GM23338 (cell line): ENCODE measurements around the gene ATG7. TPM values are rescaled to one million over a fixed set of nuclear protein-coding genes. Genes with fewer than 3 reads are reported as not detected.

Source experiments
- ATAC-seq: fragments of 200-7000 bp; cut with Tn5 transposase; 3 replicates; pipeline ENCODE4 v1.9.1; 2020
- DNase-seq: peaks from one replicate; pipeline ENCODE4 v3.0.0-alpha.2; 2015; ENCODE audit warnings: low spot score
- H2AFZ ChIP-seq: fragments of 200-600 bp; sonication (generic); 2 replicates; pipeline ENCODE4 v1.8.0; 2016; ENCODE audit warnings: antibody characterized with exemption, mild to moderate bottlenecking, moderate library complexity
- H3F3A ChIP-seq: fragments of 200-600 bp; sonication (generic); replicated peaks from 2 replicates; pipeline ENCODE4 v1.8.0; 2017; ENCODE audit warnings: antibody characterized with exemption, mixed run types, low read depth
- H3K27ac ChIP-seq: fragments of 200-600 bp; sonication (generic); 2 replicates; pipeline ENCODE4 v1.6.1; 2016; ENCODE audit warnings: low read depth
- H3K27me3 ChIP-seq: fragments of 200-600 bp; sonication (generic); 2 replicates; pipeline ENCODE4 v1.8.0; 2016; ENCODE audit warnings: mild to moderate bottlenecking, mixed run types, moderate library complexity; ENCODE audit not compliant: insufficient read depth
- H3K36me3 ChIP-seq: fragments of 200-600 bp; sonication (generic); 2 replicates; pipeline ENCODE4 v1.8.0; 2016; ENCODE audit warnings: mild to moderate bottlenecking; ENCODE audit not compliant: insufficient read depth
- H3K4me1 ChIP-seq: fragments of 200-600 bp; sonication (generic); 2 replicates; pipeline ENCODE4 v1.8.0; 2016; ENCODE audit warnings: mild to moderate bottlenecking, moderate library complexity; ENCODE audit not compliant: insufficient read depth
- H3K4me2 ChIP-seq: fragments of 200-600 bp; sonication (generic); 2 replicates; pipeline ENCODE4 v1.7.1; 2017; ENCODE audit warnings: mixed run types
- H3K4me3 ChIP-seq: fragments of 200-600 bp; sonication (generic); 2 replicates; pipeline ENCODE4 v1.6.1; 2016; ENCODE audit warnings: mixed run types
- H3K79me2 ChIP-seq: fragments of 200-600 bp; sonication (generic); replicated peaks from 2 replicates; pipeline ENCODE4 v1.8.0; 2017; ENCODE audit warnings: mild to moderate bottlenecking; ENCODE audit not compliant: insufficient read depth
- H3K9me2 ChIP-seq: fragments of 200-600 bp; sonication (generic); 2 replicates; pipeline ENCODE4 v1.8.0; 2017; ENCODE audit not compliant: insufficient read depth
- H4K20me1 ChIP-seq: fragments of 200-600 bp; sonication (generic); replicated peaks from 2 replicates; pipeline ENCODE4 v1.8.0; 2017; ENCODE audit warnings: mild to moderate bottlenecking; ENCODE audit not compliant: insufficient read depth
- H3K27ac Mint-ChIP-seq: 2 replicates; pipeline ENCODE4 v1.8.0; 2020; ENCODE audit warnings: inconsistent platforms, mild to moderate bottlenecking, moderate library complexity, mixed read lengths
- H3K27me3 Mint-ChIP-seq: 3 replicates; pipeline ENCODE4 v1.8.0; 2022; ENCODE audit warnings: low read depth, mild to moderate bottlenecking, moderate library complexity, mixed read lengths, inconsistent platforms; ENCODE audit not compliant: insufficient read depth, poor library complexity
- H3K36me3 Mint-ChIP-seq: 3 replicates; pipeline ENCODE4 v1.8.0; 2021; ENCODE audit warnings: low read depth, mild to moderate bottlenecking, inconsistent platforms, moderate library complexity, mixed read lengths
- H3K4me1 Mint-ChIP-seq: 3 replicates; pipeline ENCODE4 v1.8.0; 2020; ENCODE audit warnings: mild to moderate bottlenecking, inconsistent platforms, mixed read lengths
- H3K4me3 Mint-ChIP-seq: 3 replicates; pipeline ENCODE4 v1.8.0; 2021; ENCODE audit warnings: moderate library complexity, mild to moderate bottlenecking, inconsistent platforms, mixed read lengths
- H3K9me3 Mint-ChIP-seq: 3 replicates; pipeline ENCODE4 v1.8.0; 2020; ENCODE audit warnings: moderate library complexity, mild to moderate bottlenecking, inconsistent platforms, mixed read lengths
- CREB1 ChIP-seq: fragments of 250-450 bp; sonication (Bioruptor Pico); IDR thresholded peaks from 2 replicates; pipeline ENCODE4 v1.5.0; 2020; ENCODE audit warnings: low read depth, mild to moderate bottlenecking, moderate library complexity
- ETS1 ChIP-seq: IDR thresholded peaks from 2 replicates; pipeline ENCODE4 v1.6.1; 2016; ENCODE audit warnings: antibody characterized with exemption
- EZH2 ChIP-seq: fragments of 200-600 bp; sonication (generic); IDR thresholded peaks from one replicate; pipeline ENCODE4 v1.8.0; 2017; ENCODE audit warnings: antibody characterized with exemption, mild to moderate bottlenecking, low read depth; ENCODE audit not compliant: unreplicated experiment
- POLR2AphosphoS5 ChIP-seq: IDR thresholded peaks from 2 replicates; pipeline ENCODE4 v1.6.1; 2016; ENCODE audit warnings: antibody characterized with exemption, low read depth
- REST ChIP-seq: IDR thresholded peaks from one replicate; pipeline ENCODE4 v1.6.1; 2018; ENCODE audit warnings: antibody characterized with exemption; ENCODE audit not compliant: unreplicated experiment
- STAT1 ChIP-seq: IDR thresholded peaks from one replicate; pipeline ENCODE4 v1.6.1; 2016; ENCODE audit warnings: antibody characterized with exemption; ENCODE audit not compliant: unreplicated experiment
- ZNF331 ChIP-seq: fragments of 250-450 bp; sonication (Bioruptor Pico); IDR thresholded peaks from 2 replicates; pipeline ENCODE4 v1.5.0; 2020; ENCODE audit warnings: low read depth, mild to moderate bottlenecking, moderate library complexity
- ZNF462 ChIP-seq: fragments of 250-450 bp; sonication (Bioruptor Pico); IDR thresholded peaks from 2 replicates; pipeline ENCODE4 v1.5.0; 2020; ENCODE audit warnings: mild to moderate bottlenecking, moderate library complexity
- polyA plus RNA-seq: library from polyadenylated mRNA; unstranded; fragments of >200 nt; fragmentation: Nextera tagmentation; extraction: Ambion mirVana; gene quantifications from 2 replicates; pipeline ENCODE4 v1.2.1, GENCODE V29; 2016
- total RNA-seq: library from RNA; depleted of rRNA; stranded (reverse); fragments of >200 nt; shearing (Covaris generic); gene quantifications from 2 replicates; pipeline ENCODE4 v1.2.3, GENCODE V29; 2014

ATG7 gene
- total and polyA plus RNA-seq, 2 experiments from 2014 or later, result 16.2 to 36.7 TPM

GRCh38 chr3:11551036-11551435 lies 278.8 kb downstream of the ATG7 start:
- Histone ChIP-seq H3K79me2 (no peaks in the 10 kb centered on the region), H3K4me2 (no peak overlapping the region), H3K27me3 (no peaks in the 10 kb centered on the region), H4K20me1 (no peaks in the 10 kb centered on the region; the same call in 1 of the 2 replicates), H3K4me3 (no peak overlapping the region), H3F3A (no peaks in the 10 kb centered on the region), H2AFZ (no peak overlapping the region), H3K9me2 (no peaks in the 10 kb centered on the region), H3K27ac (no peak overlapping the region), H3K4me1 (no peaks in the 10 kb centered on the region), H3K36me3 (no peaks in the 10 kb centered on the region)
- peaks cover 24% of the 10 kb centered on the region; the same call in 2 of the 3 replicates for H3K36me3 Mint-ChIP-seq
- H3K4me3 Mint-ChIP-seq, result no peak overlapping the region
- ATAC-seq, result no peak
- H3K27ac Mint-ChIP-seq, result no peak overlapping the region
- peaks cover 6% of the 10 kb centered on the region for H3K27me3 Mint-ChIP-seq
- DNase-seq, result no peak
- H3K9me3 Mint-ChIP-seq, result no peaks in the 10 kb centered on the region; the same call in 2 of the 3 replicates
- no peak for TF ChIP-seq EZH2
- H3K4me1 Mint-ChIP-seq, result no peaks in the 10 kb centered on the region

GRCh38 chr3:11552289-11553264 lies 280.4 kb downstream of the ATG7 start:
- Mint-ChIP-seq H3K36me3 (peaks cover 24% of the 10 kb centered on the region), H3K9me3 (no peaks in the 10 kb centered on the region; the same call in 2 of the 3 replicates), H3K27ac (peak overlapping the region; percentile 43; the same call in 1 of the 2 replicates), H3K27me3 (no peaks in the 10 kb centered on the region), H3K4me3 (no peak overlapping the region), H3K4me1 (peaks cover 2% of the 10 kb centered on the region; the same call in 1 of the 3 replicates)
- no peak for DNase-seq
- Histone ChIP-seq H3K4me2 (no peak overlapping the region), H3K4me1 (no peaks in the 10 kb centered on the region), H3K9me2 (no peaks in the 10 kb centered on the region), H3K4me3 (no peak overlapping the region), H3K36me3 (no peaks in the 10 kb centered on the region), H3K27me3 (no peaks in the 10 kb centered on the region), H2AFZ (no peak overlapping the region), H3F3A (no peaks in the 10 kb centered on the region), H4K20me1 (peaks cover 10% of the 10 kb centered on the region; the same call in 1 of the 2 replicates), H3K79me2 (peaks cover 9% of the 10 kb centered on the region; the same call in 1 of the 2 replicates), H3K27ac (no peak overlapping the region)
- no peak for ATAC-seq
- no peak for TF ChIP-seq REST
- TF ChIP-seq ZNF331, result no peak
- TF ChIP-seq CREB1 (CRISPR knock-in tag), result no peak
- TF ChIP-seq ETS1, result no peak
- TF ChIP-seq POLR2AphosphoS5, result no peak
- TF ChIP-seq ZNF462 (CRISPR knock-in tag), result no peak
- no peak for TF ChIP-seq STAT1
- no peak for TF ChIP-seq EZH2
